ENCODE results near the gene RTL1.

GRCh38 chr14:100882026-100882967 is 21.2 kb downstream of the RTL1 start:
- TF ChIP-seq GATA2 (IDR thresholded peaks at IDR 0.05; ENCODE audit: low read depth, low read length) (no peak), GATA3 (IDR thresholded peaks at IDR 0.05; ENCODE audit: low read depth, low read length) (no peak)

Data from SH-SY5Y (cell line).